Prostate gland (tissue), 2 donors: ENCODE data around the gene ANKRD44. TPM values are rescaled to one million over a fixed set of nuclear protein-coding genes. Genes with fewer than 3 reads are reported as not detected.

Source experiments
- DNase-seq: peaks from one replicate; pipeline ENCODE4 v3.0.0-alpha.2; 2019; ENCODE audit warnings: low spot score
- H3K27ac ChIP-seq, 2 donors: fragments of 200-600 bp; sonication (generic); 2 replicates each; pipeline ENCODE4 v1.5.1; 2017 to 2019
- H3K27me3 ChIP-seq: fragments of 200-600 bp; sonication (generic); replicated peaks from 2 replicates; pipeline ENCODE4 v1.5.1; 2019; ENCODE audit not compliant: insufficient read depth
- H3K36me3 ChIP-seq, 2 donors: fragments of 200-600 bp; sonication (generic); 1 replicate in 1 of 2; 2 replicates in 1 of 2; pipeline versions ENCODE4 v1.5.1 to v1.8.1; 2017 to 2019
- H3K4me1 ChIP-seq: fragments of 200-600 bp; sonication (generic); replicated peaks from 2 replicates; pipeline ENCODE4 v1.5.1; 2019
- H3K4me3 ChIP-seq, 2 donors: fragments of 200-600 bp; sonication (generic); 2 replicates each; pipeline ENCODE4 v1.5.1; 2017 to 2019
- H3K9me3 ChIP-seq: fragments of 200-600 bp; sonication (generic); 2 replicates; pipeline ENCODE4 v1.5.1; 2017
- POLR2A ChIP-seq: fragments of 450-650 bp; IDR thresholded peaks from one replicate; pipeline ENCODE4 v1.6.1; 2016; ENCODE audit warnings: antibody characterized with exemption, mild to moderate bottlenecking
- POLR2AphosphoS5 ChIP-seq: sonication (generic); formaldehyde crosslinking; IDR thresholded peaks from one replicate; pipeline ENCODE4 v1.6.1; 2017; ENCODE audit warnings: antibody characterized with exemption
- WGBS: methylation state at CpG from one replicate; pipeline ENCODE4 v1.1.5; 2018; 5-methylcytosine and 5-hydroxymethylcytosine counted together
- intact Hi-C: fragments of 100-400 bp; cut with DNase I; formaldehyde crosslinking; loops from one replicate; pipeline ENCODE4 v1.14.2; 2022
- total RNA-seq, 2 donors: library from RNA; depleted of rRNA; stranded (reverse); fragments of >200 nt; gene quantifications; one replicate each; pipeline ENCODE4 v1.1.0, GENCODE V29; 2016
- TF ChIP-seq, protein P1 (sequence below), 4 experiments: fragments of 200-600 bp in 2 of 4; fragments of 450-650 bp in 2 of 4; sonication (generic) in 2 of 4; IDR thresholded peaks; 1 replicate in 3 of 4; 2 replicates in 1 of 4; pipeline ENCODE4 v1.5.1; 2016 to 2019; ENCODE audit warnings: antibody characterized with exemption in 4 of 4, mild to moderate bottlenecking in 2 of 4, moderate library complexity in 2 of 4

The ANKRD44 gene
- total RNA-seq, 2 donors from 2014 or later: 6.0 to 11.2 TPM

DNA sequence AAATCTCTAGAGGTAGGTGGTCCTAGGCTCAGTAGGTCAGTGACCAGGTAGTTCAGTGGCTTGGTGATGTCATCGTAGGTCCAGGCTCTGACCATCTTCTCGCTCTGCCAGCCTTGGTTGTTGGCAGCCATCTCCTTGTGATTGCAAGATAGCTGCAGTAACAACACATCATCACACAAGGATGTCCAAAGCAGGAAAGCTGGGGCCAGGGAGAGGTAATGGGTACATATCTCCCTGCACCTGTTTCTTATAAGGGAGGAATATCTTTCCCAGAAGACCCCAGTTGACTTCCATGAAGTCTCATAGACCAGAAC lies 60.5 kb downstream of the ANKRD44 start:
- TF ChIP-seq, protein P1, sequence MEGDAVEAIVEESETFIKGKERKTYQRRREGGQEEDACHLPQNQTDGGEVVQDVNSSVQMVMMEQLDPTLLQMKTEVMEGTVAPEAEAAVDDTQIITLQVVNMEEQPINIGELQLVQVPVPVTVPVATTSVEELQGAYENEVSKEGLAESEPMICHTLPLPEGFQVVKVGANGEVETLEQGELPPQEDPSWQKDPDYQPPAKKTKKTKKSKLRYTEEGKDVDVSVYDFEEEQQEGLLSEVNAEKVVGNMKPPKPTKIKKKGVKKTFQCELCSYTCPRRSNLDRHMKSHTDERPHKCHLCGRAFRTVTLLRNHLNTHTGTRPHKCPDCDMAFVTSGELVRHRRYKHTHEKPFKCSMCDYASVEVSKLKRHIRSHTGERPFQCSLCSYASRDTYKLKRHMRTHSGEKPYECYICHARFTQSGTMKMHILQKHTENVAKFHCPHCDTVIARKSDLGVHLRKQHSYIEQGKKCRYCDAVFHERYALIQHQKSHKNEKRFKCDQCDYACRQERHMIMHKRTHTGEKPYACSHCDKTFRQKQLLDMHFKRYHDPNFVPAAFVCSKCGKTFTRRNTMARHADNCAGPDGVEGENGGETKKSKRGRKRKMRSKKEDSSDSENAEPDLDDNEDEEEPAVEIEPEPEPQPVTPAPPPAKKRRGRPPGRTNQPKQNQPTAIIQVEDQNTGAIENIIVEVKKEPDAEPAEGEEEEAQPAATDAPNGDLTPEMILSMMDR (IDR thresholded peaks at IDR 0.05): no peak
- TF ChIP-seq POLR2A: no peak
- TF ChIP-seq POLR2AphosphoS5: no peak
- intact Hi-C loops: no loop called here
- no peaks in the 10 kb centered on the region for H3K4me1 ChIP-seq
- no peaks in the 10 kb centered on the region for H3K36me3 ChIP-seq
- no peak overlapping the region for H3K4me3 ChIP-seq
- H3K27me3 ChIP-seq: no peaks in the 10 kb centered on the region
- 100% methylated on average over 2 of the region's 2 CpGs for WGBS
- H3K27ac ChIP-seq: no peak overlapping the region
- H3K9me3 ChIP-seq: no peaks in the 10 kb centered on the region
- DNase-seq: no peak

DNA sequence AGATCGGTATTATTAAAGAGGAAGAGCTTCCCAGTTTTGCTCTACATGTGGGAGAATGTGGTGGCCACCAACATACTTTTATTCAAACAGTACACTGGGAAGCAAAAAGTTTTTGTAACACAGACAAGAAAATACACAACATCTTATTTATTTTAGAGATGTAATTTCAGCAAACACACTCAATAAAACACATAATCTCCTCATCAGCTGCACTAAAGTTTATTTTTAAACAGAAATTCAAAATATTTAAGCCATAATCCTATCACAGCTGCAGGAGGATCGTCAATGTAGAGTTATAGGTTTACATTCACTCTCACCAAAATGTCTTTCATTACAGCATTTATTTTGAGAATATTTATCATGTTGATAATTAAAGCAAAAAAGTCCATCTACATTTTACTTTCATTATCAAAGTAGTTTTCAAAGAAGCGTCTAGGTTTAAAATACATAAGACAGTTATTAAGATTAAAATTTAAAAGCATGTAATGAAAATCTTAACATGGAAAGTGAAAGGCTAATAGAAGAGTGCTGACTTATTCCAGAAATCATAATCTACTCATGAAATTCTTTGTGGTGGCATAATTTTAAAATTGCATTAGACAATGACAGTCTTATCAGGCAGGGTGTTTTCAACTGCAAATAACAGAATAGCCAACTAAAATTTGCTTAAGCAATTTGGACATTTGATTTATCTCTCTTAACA lies 61.0 kb downstream of the ANKRD44 start:
- intact Hi-C loops: no loop called here

DNA sequence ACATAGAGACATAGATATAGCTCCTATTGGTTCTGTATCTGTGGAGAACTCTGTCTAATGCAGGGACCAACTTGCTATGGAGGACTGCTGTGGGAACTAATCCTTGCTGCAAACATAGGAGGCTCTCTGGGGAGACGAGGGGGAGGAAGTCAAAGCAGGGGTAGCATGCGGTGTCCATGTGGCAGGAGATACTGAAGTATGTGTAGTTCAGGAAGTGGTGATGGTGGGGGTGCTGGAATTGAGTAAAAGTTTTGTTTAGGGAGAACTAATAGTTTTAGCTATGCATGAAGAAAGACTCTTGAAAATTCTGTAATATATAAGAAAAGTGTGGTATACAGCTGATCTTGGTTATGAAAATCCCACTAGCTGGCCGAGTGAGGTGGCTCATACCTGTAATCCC lies 62.0 kb downstream of the ANKRD44 start:
- no peak for TF ChIP-seq POLR2A
- TF ChIP-seq, protein P1 (IDR thresholded peaks at IDR 0.05): no peak
- no peak for TF ChIP-seq POLR2AphosphoS5
- H3K36me3 ChIP-seq: no peaks in the 10 kb centered on the region
- DNase-seq: no peak
- H3K4me3 ChIP-seq: no peak overlapping the region
- H3K27me3 ChIP-seq: no peaks in the 10 kb centered on the region
- H3K4me1 ChIP-seq: no peaks in the 10 kb centered on the region
- H3K27ac ChIP-seq: no peak overlapping the region
- intact Hi-C loops: no loop called here
- no peaks in the 10 kb centered on the region for H3K9me3 ChIP-seq
- WGBS: 80% methylated on average over 3 of the region's 3 CpGs

More for the DNA sequence above, 61.0 kb downstream of the ANKRD44 start:
- Histone ChIP-seq H3K4me1 (no peaks in the 10 kb centered on the region), H3K27me3 (no peaks in the 10 kb centered on the region), H3K4me3 (no peak overlapping the region), H3K27ac (no peak overlapping the region), H3K9me3 (no peaks in the 10 kb centered on the region), H3K36me3 (no peaks in the 10 kb centered on the region)
- TF ChIP-seq POLR2AphosphoS5: no peak
- TF ChIP-seq, protein P1 (IDR thresholded peaks at IDR 0.05): no peak
- no peak for TF ChIP-seq POLR2A
- DNase-seq: no peak
- 76% methylated on average over 3 of the region's 3 CpGs for WGBS

DNA sequence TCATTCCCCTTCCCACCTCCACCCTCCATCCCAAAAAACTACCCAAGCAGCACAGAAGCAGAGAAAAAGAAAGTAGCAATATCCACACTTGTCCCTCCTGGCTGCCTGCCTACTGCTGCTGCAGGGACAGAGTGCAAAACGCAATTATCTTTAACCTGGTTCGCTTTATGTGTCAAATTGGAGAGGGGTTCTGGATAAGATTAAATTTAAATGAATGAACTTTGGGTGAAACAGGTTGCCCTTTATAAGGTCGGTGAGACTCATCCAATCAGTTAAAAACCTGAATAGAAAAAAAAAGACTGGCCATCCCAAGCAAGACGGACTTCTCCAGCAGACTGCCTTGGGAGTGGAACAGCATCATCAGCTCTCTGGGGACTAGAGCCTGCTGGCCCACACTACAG lies 62.6 kb downstream of the ANKRD44 start:
- H3K9me3 ChIP-seq: no peaks in the 10 kb centered on the region
- H3K36me3 ChIP-seq: no peaks in the 10 kb centered on the region
- DNase-seq: no peak
- WGBS: 89% methylated on average over 4 of the region's 4 CpGs
- H3K27me3 ChIP-seq: no peaks in the 10 kb centered on the region
- no peak overlapping the region for H3K27ac ChIP-seq
- intact Hi-C loops: no loop called here
- TF ChIP-seq, protein P1 (IDR thresholded peaks at IDR 0.05): no peak
- TF ChIP-seq POLR2A: no peak
- no peak for TF ChIP-seq POLR2AphosphoS5
- H3K4me3 ChIP-seq: no peak overlapping the region
- no peaks in the 10 kb centered on the region for H3K4me1 ChIP-seq

DNA sequence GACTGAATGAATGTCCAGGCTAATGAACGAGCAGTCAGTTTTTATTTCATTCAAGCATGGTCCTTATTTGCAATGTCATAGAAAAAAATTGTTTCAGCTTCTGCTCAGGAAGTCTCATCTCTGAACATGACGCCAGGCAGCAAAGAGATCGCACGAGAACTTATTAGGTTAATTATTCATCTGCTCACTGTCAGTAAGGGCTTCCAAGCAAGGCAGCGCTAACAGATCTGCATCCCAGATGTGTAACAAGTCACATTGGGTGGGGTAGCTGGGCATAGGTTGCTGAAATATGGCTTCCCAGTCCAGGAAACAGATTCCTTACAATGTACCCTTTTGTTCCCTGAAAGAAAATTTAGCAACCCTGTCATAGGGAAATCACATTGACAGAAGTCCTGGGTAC lies 63.5 kb downstream of the ANKRD44 start:
- Histone ChIP-seq H3K36me3 (no peaks in the 10 kb centered on the region), H3K4me3 (no peak overlapping the region), H3K27ac (no peak overlapping the region), H3K4me1 (no peaks in the 10 kb centered on the region), H3K9me3 (no peaks in the 10 kb centered on the region), H3K27me3 (no peaks in the 10 kb centered on the region)
- intact Hi-C loops: no loop called here
- WGBS: 88% methylated on average over 5 of the region's 5 CpGs
- TF ChIP-seq, protein P1 (IDR thresholded peaks at IDR 0.05): no peak
- no peak for TF ChIP-seq POLR2AphosphoS5
- no peak for TF ChIP-seq POLR2A
- no peak for DNase-seq
